WTC11 (cell line): ENCODE results near the gene CNGA1.

ENCODE experiments used
- CREB1 ChIP-seq: sonication (generic); formaldehyde crosslinking; IDR thresholded peaks from 2 replicates; pipeline ENCODE4 v1.8.0; 2023; ENCODE audit warnings: mild to moderate bottlenecking, missing genetic modification reagents
- IRF2 ChIP-seq: sonication (generic); formaldehyde crosslinking; IDR thresholded peaks from 2 replicates; pipeline ENCODE4 v1.8.0; 2022; ENCODE audit warnings: low read depth, missing genetic modification reagents, borderline replicate concordance
- USF2 ChIP-seq: sonication (generic); formaldehyde crosslinking; IDR thresholded peaks from 2 replicates; pipeline ENCODE4 v1.8.1; 2023; ENCODE audit warnings: mild to moderate bottlenecking, missing genetic modification reagents, moderate library complexity
- ZNF416 ChIP-seq: fragments of 250-450 bp; sonication (Bioruptor Pico); IDR thresholded peaks from 2 replicates; pipeline ENCODE4 v1.9.0; 2021; ENCODE audit warnings: mild to moderate bottlenecking, inconsistent platforms
- TF ChIP-seq, protein P1 (sequence below): fragments of 200-600 bp; IDR thresholded peaks from 2 replicates; pipeline ENCODE4 v1.8.0; 2022; ENCODE audit warnings: antibody characterized with exemption
- TF ChIP-seq, protein P2 (sequence below): sonication (generic); formaldehyde crosslinking; conservative IDR thresholded peaks from 2 replicates; pipeline ENCODE4 v1.8.1; 2022; ENCODE audit warnings: mild to moderate bottlenecking, missing genetic modification reagents
- TF ChIP-seq, protein P3 (sequence below): sonication (generic); formaldehyde crosslinking; IDR thresholded peaks from 2 replicates; pipeline ENCODE4 v1.8.1; 2022; ENCODE audit warnings: mild to moderate bottlenecking, missing genetic modification reagents, moderate library complexity, borderline replicate concordance

DNA sequence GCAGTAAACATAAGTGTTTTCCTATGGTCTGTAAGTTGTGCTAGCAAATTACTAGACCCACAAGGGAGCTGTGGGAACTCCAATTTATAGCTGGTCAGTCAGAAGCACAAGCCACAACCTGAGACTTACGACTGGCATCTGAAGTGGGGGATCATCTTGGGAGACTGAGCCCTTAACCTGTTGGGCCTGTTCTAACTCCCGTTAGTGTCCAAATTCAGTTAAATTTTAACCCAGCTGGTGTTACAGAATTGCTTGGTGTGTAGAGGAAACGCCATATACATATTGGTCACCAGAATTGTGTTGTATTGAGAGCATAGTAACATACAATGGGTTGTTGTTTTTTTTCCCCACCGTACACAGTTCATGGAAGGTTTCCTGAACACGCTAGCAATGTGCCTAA lies 77.0 kb downstream of the CNGA1 start:
- TF ChIP-seq, protein P1, sequence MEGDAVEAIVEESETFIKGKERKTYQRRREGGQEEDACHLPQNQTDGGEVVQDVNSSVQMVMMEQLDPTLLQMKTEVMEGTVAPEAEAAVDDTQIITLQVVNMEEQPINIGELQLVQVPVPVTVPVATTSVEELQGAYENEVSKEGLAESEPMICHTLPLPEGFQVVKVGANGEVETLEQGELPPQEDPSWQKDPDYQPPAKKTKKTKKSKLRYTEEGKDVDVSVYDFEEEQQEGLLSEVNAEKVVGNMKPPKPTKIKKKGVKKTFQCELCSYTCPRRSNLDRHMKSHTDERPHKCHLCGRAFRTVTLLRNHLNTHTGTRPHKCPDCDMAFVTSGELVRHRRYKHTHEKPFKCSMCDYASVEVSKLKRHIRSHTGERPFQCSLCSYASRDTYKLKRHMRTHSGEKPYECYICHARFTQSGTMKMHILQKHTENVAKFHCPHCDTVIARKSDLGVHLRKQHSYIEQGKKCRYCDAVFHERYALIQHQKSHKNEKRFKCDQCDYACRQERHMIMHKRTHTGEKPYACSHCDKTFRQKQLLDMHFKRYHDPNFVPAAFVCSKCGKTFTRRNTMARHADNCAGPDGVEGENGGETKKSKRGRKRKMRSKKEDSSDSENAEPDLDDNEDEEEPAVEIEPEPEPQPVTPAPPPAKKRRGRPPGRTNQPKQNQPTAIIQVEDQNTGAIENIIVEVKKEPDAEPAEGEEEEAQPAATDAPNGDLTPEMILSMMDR, result no peak
- no peak for TF ChIP-seq USF2
- TF ChIP-seq ZNF416, result no peak
- TF ChIP-seq, protein P2, sequence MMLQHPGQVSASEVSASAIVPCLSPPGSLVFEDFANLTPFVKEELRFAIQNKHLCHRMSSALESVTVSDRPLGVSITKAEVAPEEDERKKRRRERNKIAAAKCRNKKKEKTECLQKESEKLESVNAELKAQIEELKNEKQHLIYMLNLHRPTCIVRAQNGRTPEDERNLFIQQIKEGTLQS (CRISPR knock-in tag), result no peak
- TF ChIP-seq CREB1, result no peak
- TF ChIP-seq IRF2 (CRISPR knock-in tag), result no peak
- TF ChIP-seq, protein P3, sequence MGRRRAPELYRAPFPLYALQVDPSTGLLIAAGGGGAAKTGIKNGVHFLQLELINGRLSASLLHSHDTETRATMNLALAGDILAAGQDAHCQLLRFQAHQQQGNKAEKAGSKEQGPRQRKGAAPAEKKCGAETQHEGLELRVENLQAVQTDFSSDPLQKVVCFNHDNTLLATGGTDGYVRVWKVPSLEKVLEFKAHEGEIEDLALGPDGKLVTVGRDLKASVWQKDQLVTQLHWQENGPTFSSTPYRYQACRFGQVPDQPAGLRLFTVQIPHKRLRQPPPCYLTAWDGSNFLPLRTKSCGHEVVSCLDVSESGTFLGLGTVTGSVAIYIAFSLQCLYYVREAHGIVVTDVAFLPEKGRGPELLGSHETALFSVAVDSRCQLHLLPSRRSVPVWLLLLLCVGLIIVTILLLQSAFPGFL (CRISPR knock-in tag), result no peak
